Type B pancreatic cell (in vitro differentiated cells): ENCODE measurements around the gene PKNOX2. TPM values are rescaled to one million over a fixed set of nuclear protein-coding genes. Genes with fewer than 3 reads are reported as not detected.

Source experiments
- DNase-seq: peaks from one replicate; pipeline ENCODE4 v3.0.0; 2021; ENCODE audit warnings: mixed read lengths; ENCODE audit not compliant: unreplicated experiment; ENCODE audit errors: extremely low spot score
- H3K27ac Mint-ChIP-seq: 2 replicates; pipeline ENCODE4 v1.8.0; 2021; ENCODE audit warnings: mild to moderate bottlenecking, mixed read lengths
- H3K27me3 Mint-ChIP-seq: 2 replicates; pipeline ENCODE4 v1.8.0; 2021; ENCODE audit warnings: mixed read lengths
- H3K36me3 Mint-ChIP-seq: 2 replicates; pipeline ENCODE4 v1.8.0; 2021; ENCODE audit warnings: mixed read lengths
- H3K4me1 Mint-ChIP-seq: one replicate; pipeline ENCODE4 v1.8.0; 2021; ENCODE audit warnings: mixed read lengths; ENCODE audit not compliant: unreplicated experiment
- H3K4me3 Mint-ChIP-seq: 2 replicates; pipeline ENCODE4 v1.8.0; 2021; ENCODE audit warnings: mild to moderate bottlenecking, mixed read lengths
- H3K9me3 Mint-ChIP-seq: 2 replicates; pipeline ENCODE4 v1.8.0; 2021; ENCODE audit warnings: mixed read lengths
- CTCF ChIP-seq: fragments of 200-600 bp; sonication (generic); conservative IDR thresholded peaks from 2 replicates; pipeline ENCODE4 v1.5.0; 2021; ENCODE audit warnings: antibody characterized with exemption, mild to moderate bottlenecking
- total RNA-seq: library from RNA; stranded (reverse); gene quantifications from 2 replicates; pipeline ENCODE4 v1.2.1, GENCODE V29; 2021; ENCODE audit warnings: low replicate concordance

PKNOX2 gene
- total RNA-seq, 1 donor from 2014 or later = 15.3 TPM

- Mint-ChIP-seq H3K4me1 (peaks cover 66% of the 10 kb centered on the region), H3K9me3 (no peaks in the 10 kb centered on the region), H3K4me3 (peak overlapping the region; percentile 70), H3K27ac (peak overlapping the region; percentile 85), H3K36me3 (no peaks in the 10 kb centered on the region), H3K27me3 (peaks cover 21% of the 10 kb centered on the region)
- no peak for TF ChIP-seq CTCF
- no peak for DNase-seq
Observed at GRCh38 chr11:125342281-125342930, 177.9 kb downstream of the PKNOX2 start.

DNA sequence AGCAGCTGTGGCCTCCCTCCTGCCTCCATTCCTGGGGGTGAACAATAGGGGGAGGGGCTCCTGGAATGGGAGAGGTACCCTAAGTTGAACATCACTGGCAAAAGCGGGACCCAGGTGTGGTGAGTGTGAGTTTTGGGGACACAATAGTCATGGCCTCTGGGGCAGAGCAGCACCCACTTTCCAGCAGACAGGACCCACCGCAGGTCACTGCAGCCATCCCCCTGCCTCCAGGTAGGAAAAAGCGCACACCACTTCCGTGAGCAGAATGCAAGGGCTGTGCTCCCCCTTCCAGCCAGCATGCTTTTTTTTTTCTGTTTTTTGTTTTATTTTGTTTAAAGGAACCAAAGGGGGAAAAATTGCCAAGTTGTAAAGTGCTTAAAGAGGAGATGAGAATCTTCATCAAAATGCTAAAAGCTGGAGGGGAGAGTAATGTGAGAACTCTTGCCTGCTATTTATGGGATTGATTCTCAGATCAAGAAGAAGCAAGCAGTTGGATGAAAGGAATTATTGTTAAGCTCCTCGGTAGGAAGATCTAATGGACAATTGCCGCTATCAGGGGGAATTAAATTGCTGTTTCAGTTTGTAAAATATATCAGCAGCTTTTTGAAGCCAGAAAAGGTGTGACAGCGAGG, 178.7 kb downstream of the PKNOX2 start:
- no peak for TF ChIP-seq CTCF
- Mint-ChIP-seq H3K27me3 (peaks cover 22% of the 10 kb centered on the region), H3K4me1 (peaks cover 63% of the 10 kb centered on the region), H3K27ac (peak overlapping the region; percentile 37), H3K4me3 (peak overlapping the region; percentile 40), H3K36me3 (no peaks in the 10 kb centered on the region), H3K9me3 (no peaks in the 10 kb centered on the region)
- DNase-seq = no peak

GRCh38 chr11:125343718-125344131, 179.2 kb downstream of the PKNOX2 start:
- no peak for DNase-seq
- no peaks in the 10 kb centered on the region for H3K9me3 Mint-ChIP-seq
- H3K36me3 Mint-ChIP-seq = no peaks in the 10 kb centered on the region
- peaks cover 20% of the 10 kb centered on the region for H3K27me3 Mint-ChIP-seq
- H3K27ac Mint-ChIP-seq = peak overlapping the region; percentile 37
- TF ChIP-seq CTCF = no peak
- peak overlapping the region; percentile 40 for H3K4me3 Mint-ChIP-seq
- peaks cover 61% of the 10 kb centered on the region for H3K4me1 Mint-ChIP-seq

DNA sequence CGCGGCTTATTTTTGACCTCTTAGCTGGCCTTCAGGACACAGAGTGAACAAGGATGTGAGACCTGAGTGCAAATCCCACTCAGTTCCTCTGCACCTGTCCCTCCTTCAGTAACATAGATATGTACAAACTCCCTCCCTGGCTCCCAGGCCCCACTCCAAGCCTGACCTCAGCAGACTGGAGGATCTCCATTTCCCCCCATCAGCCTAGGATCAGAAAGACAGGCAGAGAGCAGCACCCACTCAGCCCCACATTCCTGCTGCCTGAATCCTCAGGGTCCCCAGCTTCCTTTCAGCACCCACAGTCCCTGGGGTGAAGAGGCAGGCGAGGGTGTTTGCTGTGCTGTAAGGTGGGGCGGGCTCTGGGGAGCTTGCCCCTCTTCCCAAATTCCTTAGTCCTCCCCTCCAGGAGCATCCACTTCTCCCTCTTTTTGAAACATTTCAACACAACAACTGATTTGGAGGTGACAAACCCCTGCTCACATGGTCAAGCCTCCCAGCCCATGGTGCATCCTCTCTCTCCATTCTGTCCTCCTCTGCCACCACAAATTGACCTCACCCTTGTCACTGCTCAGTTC, 180.4 kb downstream of the PKNOX2 start:
- TF ChIP-seq CTCF = no peak
- peaks cover 60% of the 10 kb centered on the region for H3K4me1 Mint-ChIP-seq
- H3K4me3 Mint-ChIP-seq = no peak overlapping the region
- no peak overlapping the region for H3K27ac Mint-ChIP-seq
- no peaks in the 10 kb centered on the region for H3K36me3 Mint-ChIP-seq
- DNase-seq = no peak
- peaks cover 23% of the 10 kb centered on the region for H3K27me3 Mint-ChIP-seq
- H3K9me3 Mint-ChIP-seq = no peaks in the 10 kb centered on the region

- H3K27ac Mint-ChIP-seq = peak overlapping the region; percentile 8
Observed at GRCh38 chr11:125345421-125346178, 181.0 kb downstream of the PKNOX2 start.

More at GRCh38 chr11:125345421-125346178, 181.0 kb downstream of the PKNOX2 start:
- peak; percentile 97 for TF ChIP-seq CTCF
- Mint-ChIP-seq H3K4me1 (peaks cover 58% of the 10 kb centered on the region), H3K36me3 (no peaks in the 10 kb centered on the region), H3K9me3 (no peaks in the 10 kb centered on the region), H3K4me3 (peak overlapping the region; percentile 35), H3K27me3 (peaks cover 23% of the 10 kb centered on the region)
- DNase-seq = no peak
